GM12891 (cell line): ENCODE results near the gene NANP.
"Not testable (repeated sequence)": the region's sequence is repeated elsewhere in the genome, so short reads cannot be mapped to it uniquely, and the experiment has no call there.

ENCODE experiments used
- DNase-seq: peaks from one replicate; pipeline ENCODE4 v3.0.0; 2011; ENCODE audit warnings: low spot score; ENCODE audit not compliant: insufficient read length
- FAIRE-seq: peaks from 2 replicates; lab custom pipeline; 2011; peaks lifted over from hg19 to GRCh38; lab: Jason Lieb, UNC
- PAX5 ChIP-seq: IDR thresholded peaks from 2 replicates; pipeline ENCODE4 v1.6.1; 2011; ENCODE audit warnings: low read length, moderate library complexity, mild to moderate bottlenecking; ENCODE audit not compliant: insufficient read depth, severe bottlenecking
- POLR2A ChIP-seq: IDR thresholded peaks from 2 replicates; pipeline ENCODE4 v1.6.1; 2011; ENCODE audit warnings: low read depth, low read length, control low read depth
- POLR2AphosphoS5 ChIP-seq: IDR thresholded peaks from 2 replicates; pipeline ENCODE4 v1.6.1; 2011; ENCODE audit warnings: low read depth, low read length, control low read depth
- POU2F2 ChIP-seq: IDR thresholded peaks from 2 replicates; pipeline ENCODE4 v1.6.1; 2011; ENCODE audit warnings: low read depth, mild to moderate bottlenecking, control low read depth, low read length, moderate library complexity
- SPI1 ChIP-seq: IDR thresholded peaks from 2 replicates; pipeline ENCODE4 v1.6.1; 2011; ENCODE audit warnings: low read depth, low read length, control low read depth
- TAF1 ChIP-seq: IDR thresholded peaks from 2 replicates; pipeline ENCODE4 v1.6.1; 2011; ENCODE audit warnings: low read depth, low read length, control low read depth

NANP gene

GRCh38 chr20:25606094-25606695, 17.6 kb downstream of the NANP start:
- FAIRE-seq: no peak
- TF ChIP-seq PAX5: no peak
- no peak for TF ChIP-seq SPI1
- no peak for TF ChIP-seq POLR2AphosphoS5
- no peak for TF ChIP-seq TAF1
- TF ChIP-seq POU2F2: no peak
- DNase-seq: no peak

- FAIRE-seq: no peak
- no peak for TF ChIP-seq PAX5
- no peak for TF ChIP-seq POU2F2
- no peak for TF ChIP-seq TAF1
- TF ChIP-seq SPI1: no peak
- TF ChIP-seq POLR2A: no peak
- no peak for TF ChIP-seq POLR2AphosphoS5
- DNase-seq: no peak
Observed at GRCh38 chr20:25605148-25605547, 18.7 kb downstream of the NANP start.

- TF ChIP-seq POU2F2: no peak
- TF ChIP-seq SPI1: no peak
- TF ChIP-seq TAF1: no peak
- no peak for TF ChIP-seq POLR2AphosphoS5
- TF ChIP-seq PAX5: no peak
- TF ChIP-seq POLR2A: no peak
- no peak for DNase-seq
- FAIRE-seq: no peak
Observed at GRCh38 chr20:25604611-25605010, 19.2 kb downstream of the NANP start.

GRCh38 chr20:25602914-25603309, 20.9 kb downstream of the NANP start:
- FAIRE-seq, DNase-seq: not testable (repeated sequence)

GRCh38 chr20:25602191-25602913, 21.5 kb downstream of the NANP start:
- not testable (repeated sequence) for FAIRE-seq, DNase-seq

GRCh38 chr20:25601659-25602058, 22.2 kb downstream of the NANP start:
- no peak for DNase-seq
- no peak for TF ChIP-seq POU2F2
- no peak for TF ChIP-seq TAF1
- TF ChIP-seq POLR2AphosphoS5: no peak
- no peak for TF ChIP-seq PAX5
- TF ChIP-seq POLR2A: no peak
- TF ChIP-seq SPI1: no peak
- FAIRE-seq: no peak

- no peak for TF ChIP-seq TAF1
- TF ChIP-seq POLR2A: no peak
- TF ChIP-seq POLR2AphosphoS5: no peak
- no peak for TF ChIP-seq SPI1
- no peak for TF ChIP-seq PAX5
- TF ChIP-seq POU2F2: no peak
Observed at GRCh38 chr20:25600632-25601031, 23.2 kb downstream of the NANP start.

GRCh38 chr20:25592135-25592852, 31.5 kb downstream of the NANP start:
- DNase-seq (no peak), FAIRE-seq (no peak)

More at GRCh38 chr20:25600632-25601031, 23.2 kb downstream of the NANP start:
- FAIRE-seq (no peak), DNase-seq (no peak)

GRCh38 chr20:25590778-25591177, 33.0 kb downstream of the NANP start:
- not testable (repeated sequence) for DNase-seq, FAIRE-seq

More at GRCh38 chr20:25592135-25592852, 31.5 kb downstream of the NANP start:
- TF ChIP-seq PAX5 (no peak), POLR2A (no peak), POLR2AphosphoS5 (no peak), SPI1 (no peak), TAF1 (no peak), POU2F2 (no peak)

- TF ChIP-seq SPI1: no peak
- TF ChIP-seq PAX5: no peak
- TF ChIP-seq TAF1: no peak
- TF ChIP-seq POU2F2: no peak
- TF ChIP-seq POLR2A: no peak
- no peak for TF ChIP-seq POLR2AphosphoS5
- no peak for DNase-seq
- FAIRE-seq: no peak
Observed at GRCh38 chr20:25588491-25588890, 35.3 kb downstream of the NANP start.
